Measurements from ENCODE around the gene TMUB2. TPM values are rescaled to one million over a fixed set of nuclear protein-coding genes. Genes with fewer than 3 reads are reported as not detected.

The TMUB2 gene
- total and polyA plus RNA-seq, 2 donors (not counting 1 experiment from before 2014, with no cell fraction given), result 37.3 to 45.4 TPM

DNA sequence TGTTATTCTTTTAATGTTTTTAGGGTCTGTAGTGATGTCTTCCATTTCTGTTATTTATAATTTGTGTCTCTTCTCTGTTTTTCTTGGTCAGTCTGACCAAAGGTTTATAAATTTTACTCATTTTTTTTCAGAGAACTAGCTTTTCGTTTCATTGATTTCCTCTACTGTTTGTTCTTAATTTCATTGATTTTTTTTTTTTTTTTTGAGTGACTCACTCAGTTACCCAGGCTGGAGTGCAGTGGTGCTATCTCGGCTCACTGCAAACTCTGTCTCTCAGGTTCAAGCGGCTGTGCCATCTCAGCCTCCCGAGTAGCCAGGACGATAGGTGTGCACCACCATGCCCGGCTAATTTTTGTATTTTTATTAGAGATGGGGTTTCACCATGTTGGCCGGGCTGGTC, 45.3 kb downstream of the TMUB2 start:
- TF ChIP-seq, protein P1, sequence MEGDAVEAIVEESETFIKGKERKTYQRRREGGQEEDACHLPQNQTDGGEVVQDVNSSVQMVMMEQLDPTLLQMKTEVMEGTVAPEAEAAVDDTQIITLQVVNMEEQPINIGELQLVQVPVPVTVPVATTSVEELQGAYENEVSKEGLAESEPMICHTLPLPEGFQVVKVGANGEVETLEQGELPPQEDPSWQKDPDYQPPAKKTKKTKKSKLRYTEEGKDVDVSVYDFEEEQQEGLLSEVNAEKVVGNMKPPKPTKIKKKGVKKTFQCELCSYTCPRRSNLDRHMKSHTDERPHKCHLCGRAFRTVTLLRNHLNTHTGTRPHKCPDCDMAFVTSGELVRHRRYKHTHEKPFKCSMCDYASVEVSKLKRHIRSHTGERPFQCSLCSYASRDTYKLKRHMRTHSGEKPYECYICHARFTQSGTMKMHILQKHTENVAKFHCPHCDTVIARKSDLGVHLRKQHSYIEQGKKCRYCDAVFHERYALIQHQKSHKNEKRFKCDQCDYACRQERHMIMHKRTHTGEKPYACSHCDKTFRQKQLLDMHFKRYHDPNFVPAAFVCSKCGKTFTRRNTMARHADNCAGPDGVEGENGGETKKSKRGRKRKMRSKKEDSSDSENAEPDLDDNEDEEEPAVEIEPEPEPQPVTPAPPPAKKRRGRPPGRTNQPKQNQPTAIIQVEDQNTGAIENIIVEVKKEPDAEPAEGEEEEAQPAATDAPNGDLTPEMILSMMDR (conservative IDR thresholded peaks at IDR 0.05 in 1 of 2, IDR thresholded peaks at IDR 0.05 in 1 of 2; ENCODE audit: low read depth in 1 of 2, low read length in 2 of 2), result no peak
- TF ChIP-seq EZH2 (IDR thresholded peaks at IDR 0.05; ENCODE audit: low read length, missing control alignments), result no peak
- Histone ChIP-seq H3K9me3 (ENCODE audit: control insufficient read depth, insufficient read depth, low read depth, low read length) (no peaks in the 10 kb centered on the region), H3K27ac (ENCODE audit: insufficient read depth, low read length) (no peak overlapping the region), H3K27me3 (ENCODE audit: control insufficient read depth, insufficient read depth, low read length) (no peaks in the 10 kb centered on the region), H3K9ac (ENCODE audit: insufficient read depth, low read length) (no peak overlapping the region), H3K4me2 (ENCODE audit: extremely low read depth, insufficient read depth, low read length) (no peak overlapping the region), H3K4me3 (replicated peaks in 1 of 4; ENCODE audit: control extremely low read depth in 1 of 4, insufficient read depth in 1 of 4, low read depth in 3 of 4, low read length in 4 of 4) (no peak overlapping the region), H3K36me3 (ENCODE audit: control insufficient read depth, insufficient read depth, low read length) (no peaks in the 10 kb centered on the region), H4K20me1 (ENCODE audit: control insufficient read depth, extremely low read depth, insufficient read depth, low read length) (no peaks in the 10 kb centered on the region), H2AFZ (ENCODE audit: low read length) (no peak overlapping the region), H3K4me1 (ENCODE audit: control insufficient read depth, extremely low read depth, insufficient read depth, low read length) (no peaks in the 10 kb centered on the region), H3K79me2 (ENCODE audit: control insufficient read depth, insufficient read depth, low read length) (no peaks in the 10 kb centered on the region)
- DNase-seq (ENCODE audit: low read depth in 2 of 2), result no peak

DNA sequence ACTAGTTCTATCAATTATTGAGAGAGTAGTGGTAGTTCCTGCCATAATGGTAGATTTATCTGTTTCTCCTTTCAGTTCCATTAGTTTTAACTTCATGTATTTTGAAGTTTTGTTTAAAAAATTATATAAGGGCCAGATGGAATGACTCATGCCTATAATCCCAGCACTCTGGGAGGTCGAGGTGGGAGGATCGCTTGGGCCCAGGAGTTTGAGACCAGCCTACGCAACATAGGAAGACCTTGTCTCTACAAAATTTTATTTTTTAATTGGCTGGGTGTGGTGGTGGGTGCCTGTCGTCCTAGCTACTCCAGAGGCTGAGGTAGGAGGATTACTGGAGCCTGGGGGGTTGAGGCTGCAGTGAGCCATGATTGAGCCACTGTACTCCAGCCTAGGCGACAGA, 46.8 kb downstream of the TMUB2 start:
- no peaks in the 10 kb centered on the region for H3K4me1 ChIP-seq (ENCODE audit: control insufficient read depth, extremely low read depth, insufficient read depth, low read length)
- no peak overlapping the region for H3K4me2 ChIP-seq (ENCODE audit: extremely low read depth, insufficient read depth, low read length)
- H3K4me3 ChIP-seq (replicated peaks in 1 of 4; ENCODE audit: control extremely low read depth in 1 of 4, insufficient read depth in 1 of 4, low read depth in 3 of 4, low read length in 4 of 4), result no peak overlapping the region
- no peak for DNase-seq (ENCODE audit: low read depth in 2 of 2)
- no peak overlapping the region for H3K27ac ChIP-seq (ENCODE audit: insufficient read depth, low read length)
- no peaks in the 10 kb centered on the region for H4K20me1 ChIP-seq (ENCODE audit: control insufficient read depth, extremely low read depth, insufficient read depth, low read length)
- H3K27me3 ChIP-seq (ENCODE audit: control insufficient read depth, insufficient read depth, low read length), result no peaks in the 10 kb centered on the region
- H3K9me3 ChIP-seq (ENCODE audit: control insufficient read depth, insufficient read depth, low read depth, low read length), result no peaks in the 10 kb centered on the region
- no peak overlapping the region for H3K9ac ChIP-seq (ENCODE audit: insufficient read depth, low read length)
- H2AFZ ChIP-seq (ENCODE audit: low read length), result no peak overlapping the region
- H3K79me2 ChIP-seq (ENCODE audit: control insufficient read depth, insufficient read depth, low read length), result no peaks in the 10 kb centered on the region
- no peaks in the 10 kb centered on the region for H3K36me3 ChIP-seq (ENCODE audit: control insufficient read depth, insufficient read depth, low read length)
- TF ChIP-seq, protein P1 (conservative IDR thresholded peaks at IDR 0.05 in 1 of 2, IDR thresholded peaks at IDR 0.05 in 1 of 2; ENCODE audit: low read depth in 1 of 2, low read length in 2 of 2), result no peak

- no peak overlapping the region for H3K9ac ChIP-seq (ENCODE audit: insufficient read depth, low read length)
- H3K27me3 ChIP-seq (ENCODE audit: control insufficient read depth, insufficient read depth, low read length), result no peaks in the 10 kb centered on the region
- H3K79me2 ChIP-seq (ENCODE audit: control insufficient read depth, insufficient read depth, low read length), result no peaks in the 10 kb centered on the region
- no peaks in the 10 kb centered on the region for H3K9me3 ChIP-seq (ENCODE audit: control insufficient read depth, insufficient read depth, low read depth, low read length)
- H2AFZ ChIP-seq (ENCODE audit: low read length), result no peak overlapping the region
- H3K27ac ChIP-seq (ENCODE audit: insufficient read depth, low read length), result no peak overlapping the region
- H3K4me3 ChIP-seq (replicated peaks in 1 of 4; ENCODE audit: control extremely low read depth in 1 of 4, insufficient read depth in 1 of 4, low read depth in 3 of 4, low read length in 4 of 4), result no peak overlapping the region
- no peaks in the 10 kb centered on the region for H3K36me3 ChIP-seq (ENCODE audit: control insufficient read depth, insufficient read depth, low read length)
- peak in 1 of 2 donors; percentile 86 for DNase-seq (ENCODE audit: low read depth in 2 of 2)
- TF ChIP-seq, protein P1 (conservative IDR thresholded peaks at IDR 0.05 in 1 of 2, IDR thresholded peaks at IDR 0.05 in 1 of 2; ENCODE audit: low read depth in 1 of 2, low read length in 2 of 2), result no peak
- no peak for TF ChIP-seq EZH2 (IDR thresholded peaks at IDR 0.05; ENCODE audit: low read length, missing control alignments)
- no peaks in the 10 kb centered on the region for H4K20me1 ChIP-seq (ENCODE audit: control insufficient read depth, extremely low read depth, insufficient read depth, low read length)
- no peak overlapping the region for H3K4me2 ChIP-seq (ENCODE audit: extremely low read depth, insufficient read depth, low read length)
- H3K4me1 ChIP-seq (ENCODE audit: control insufficient read depth, extremely low read depth, insufficient read depth, low read length), result no peaks in the 10 kb centered on the region
Measured at GRCh38 chr17:44235583-44235936, 48.8 kb downstream of the TMUB2 start.

All from fibroblast of lung (primary cell).